CD4-positive, alpha-beta T cell (primary cell): ENCODE data around the gene DYNC2LI1. TPM values are rescaled to one million over a fixed set of nuclear protein-coding genes. Genes with fewer than 3 reads are reported as not detected.
A peak's percentile ranks its signal among the peaks of the same experiment; 100 is the strongest.
"Not testable (repeated sequence)": the region's sequence is repeated elsewhere in the genome, so short reads cannot be mapped to it uniquely, and the experiment has no call there.

ENCODE experiments used
- ATAC-seq: fragments of 200-7000 bp; cut with Tn5 transposase; one replicate; pipeline ENCODE4 v1.10.0; 2022; ENCODE audit warnings: mild to moderate bottlenecking; ENCODE audit not compliant: poor library complexity
- CTCF ChIA-PET: fragments of 350-600 bp; sonication (Branson Sonifier 250); formaldehyde crosslinking; loops from one replicate; lab custom pipeline; 2021; ENCODE audit warnings: antibody characterized with exemption, inconsistent platforms; lab: Charles Lee
- POLR2A ChIA-PET: fragments of 350-600 bp; sonication (Branson Sonifier 250); formaldehyde crosslinking; loops from one replicate; lab custom pipeline; 2021; ENCODE audit warnings: antibody characterized with exemption, inconsistent platforms; lab: Charles Lee
- DNase-seq, 14 experiments: peaks; one replicate each; pipeline ENCODE4 v3.0.0-alpha.2; 2013 to 2020; ENCODE audit warnings: mixed read lengths in 2 of 14
- H3K27ac ChIP-seq, 2 donors: one replicate each; pipeline versions ENCODE4 v1.5.1 to v1.7.0; 2013; ENCODE audit warnings: low read length in 2 of 2, low read depth in 1 of 2, mild to moderate bottlenecking in 1 of 2
- H3K27me3 ChIP-seq, 2 experiments: 1 replicate in 1 of 2; 2 replicates in 1 of 2; pipeline versions ENCODE4 v1.6.1 to v1.7.0; 2013; ENCODE audit warnings: low read length in 2 of 2, control low read depth in 1 of 2, mild to moderate bottlenecking in 1 of 2, moderate library complexity in 1 of 2; ENCODE audit not compliant: insufficient read depth in 2 of 2, control insufficient read depth in 1 of 2
- H3K36me3 ChIP-seq: one replicate; pipeline ENCODE4 v1.6.1; 2013; ENCODE audit warnings: low read length, control low read depth; ENCODE audit not compliant: insufficient read depth
- H3K4me1 ChIP-seq: one replicate; pipeline ENCODE4 v1.6.1; 2013; ENCODE audit warnings: low read length, control low read depth; ENCODE audit not compliant: insufficient read depth
- H3K4me3 ChIP-seq: one replicate; pipeline ENCODE4 v1.5.1; 2013; ENCODE audit warnings: mild to moderate bottlenecking, low read length, moderate library complexity
- H3K9me3 ChIP-seq, 2 experiments: 1 replicate in 1 of 2; 2 replicates in 1 of 2; pipeline versions ENCODE4 v1.6.1 to v1.7.0; 2013; ENCODE audit warnings: low read length in 2 of 2, mild to moderate bottlenecking in 2 of 2, control low read depth in 1 of 2, moderate library complexity in 1 of 2; ENCODE audit not compliant: control insufficient read depth in 1 of 2, insufficient read depth in 1 of 2
- H3K27ac Mint-ChIP-seq: one replicate; pipeline ENCODE4 v1.8.0; 2020; ENCODE audit warnings: mixed read lengths
- H3K27me3 Mint-ChIP-seq: one replicate; pipeline ENCODE4 v1.8.0; 2021; ENCODE audit warnings: mixed read lengths
- H3K36me3 Mint-ChIP-seq: one replicate; pipeline ENCODE4 v1.8.0; 2021; ENCODE audit warnings: low read depth, mixed read lengths
- H3K4me1 Mint-ChIP-seq: one replicate; pipeline ENCODE4 v1.8.0; 2021; ENCODE audit warnings: low read depth, mixed read lengths
- H3K4me3 Mint-ChIP-seq: one replicate; pipeline ENCODE4 v1.8.0; 2020; ENCODE audit warnings: mild to moderate bottlenecking, mixed read lengths
- H3K9me3 Mint-ChIP-seq: one replicate; pipeline ENCODE4 v1.8.0; 2020; ENCODE audit warnings: mixed read lengths
- CTCF ChIP-seq: fragments of 200-600 bp; IDR thresholded peaks from one replicate; pipeline ENCODE4 v1.8.0; 2022; ENCODE audit warnings: antibody characterized with exemption, mild to moderate bottlenecking
- intact Hi-C, 2 experiments: fragments of 100-400 bp; cut with DNase I in 1 of 2; cut with micrococcal nuclease in 1 of 2; formaldehyde crosslinking; loops; one replicate each; pipeline versions ENCODE4 v1.15.1 to v1.9.0; 2023 to 2025; cut with DNase I, micrococcal nuclease
- polyA plus RNA-seq, 2 donors: library from polyadenylated mRNA; unstranded; fragments of 120-200 nt; gene quantifications; one replicate each; pipeline ENCODE4 v1.2.1, GENCODE V29; 2013
- total RNA-seq, 174 experiments: library from RNA in 2 of 174; stranded (reverse) in 2 of 174; gene quantifications; one replicate each; pipeline ENCODE4 v1.2.3 and lab custom pipeline; 2021 to 2026

Gene DYNC2LI1
- total RNA-seq (1 to 10 TPM; 2.1 to 2.2 TPM), total RNA-seq (lab: John Stamatoyannopoulos, UW) (0.73 to 44.8 (median 7.9) reads per million in 172 experiments)
- 4.7 TPM for polyA plus RNA-seq (2013, experiment 1 of 2)
- 5.1 TPM for polyA plus RNA-seq (2013, experiment 2 of 2)

- Mint-ChIP-seq H3K4me3 (peak within 1 kb of the TSS; percentile 86), H3K27ac (peak within 1 kb of the TSS; percentile 19), H3K36me3 (peaks cover 6% of the 10 kb centered on the region), H3K9me3 (no peaks in the 10 kb centered on the region), H3K27me3 (peaks cover 9% of the 10 kb centered on the region), H3K4me1 (peaks cover 12% of the 10 kb centered on the region)
- H3K27ac ChIP-seq = no peak within 1 kb of the TSS
- no peaks in the 10 kb centered on the region for H3K36me3 ChIP-seq
- ATAC-seq = peak; percentile 96
- peaks cover 11% of the 10 kb centered on the region for H3K4me1 ChIP-seq
- peak within 1 kb of the TSS; percentile 89 for H3K4me3 ChIP-seq
- DNase-seq = peak; percentile 51 to 87 (median 66)
- H3K27me3 ChIP-seq = no peaks in the 10 kb centered on the region
- TF ChIP-seq CTCF = no peak
- intact Hi-C loops = loop anchor here in 1 of 2 experiments (5.0 to 10.0 kb wide), 3 partner anchors 179 to 591 kb away; partner anchors contain the start of genes CAMKMT, LRPPRC, PREPL and THADA
- ChIA-PET CTCF (interaction anchor here (1.4 kb wide), 1 partner anchor 706 kb away, joined by 3 read pairs; no protein-coding TSS in a partner anchor), POLR2A (interaction anchor here (1.0 kb wide), 2 partner anchors 128 to 137 kb away, joined by 3 to 4 read pairs; partner anchors contain the start of gene PLEKHH2)
- H3K9me3 ChIP-seq = no peaks in the 10 kb centered on the region
Measured at GRCh38 chr2:43773876-43774613, at the start of gene DYNC2LI1. DYNC2LI1 (plus strand) TSS chr2:43774039; CDS start chr2:43774139, 100 bp downstream.

- POLR2A ChIA-PET = no interaction called here
- H3K4me1 ChIP-seq = no peaks in the 10 kb centered on the region
- H3K27ac ChIP-seq = no peak overlapping the region
- H3K36me3 ChIP-seq = no peaks in the 10 kb centered on the region
- CTCF ChIA-PET = no interaction called here
- no peak for TF ChIP-seq CTCF
- Mint-ChIP-seq H3K27ac (no peak overlapping the region), H3K27me3 (peaks cover 4% of the 10 kb centered on the region), H3K9me3 (no peaks in the 10 kb centered on the region), H3K36me3 (no peaks in the 10 kb centered on the region), H3K4me1 (no peaks in the 10 kb centered on the region), H3K4me3 (no peak overlapping the region)
- H3K4me3 ChIP-seq = no peak overlapping the region
- DNase-seq (no peak), ATAC-seq (no peak)
- intact Hi-C loops = no loop called here
- no peaks in the 10 kb centered on the region for H3K9me3 ChIP-seq
- no peaks in the 10 kb centered on the region for H3K27me3 ChIP-seq
Measured at GRCh38 chr2:43724728-43725526, 48.9 kb upstream of the DYNC2LI1 start.

- Histone ChIP-seq H3K4me1 (no peaks in the 10 kb centered on the region), H3K9me3 (no peaks in the 10 kb centered on the region), H3K4me3 (no peak overlapping the region), H3K27me3 (no peaks in the 10 kb centered on the region), H3K36me3 (no peaks in the 10 kb centered on the region), H3K27ac (no peak overlapping the region)
- H3K4me1 Mint-ChIP-seq = no peaks in the 10 kb centered on the region
- no peak for TF ChIP-seq CTCF
- H3K36me3 Mint-ChIP-seq = no peaks in the 10 kb centered on the region
- H3K9me3 Mint-ChIP-seq = no peaks in the 10 kb centered on the region
- intact Hi-C loops = no loop called here
- H3K27me3 Mint-ChIP-seq = peaks cover 4% of the 10 kb centered on the region
- POLR2A ChIA-PET = no interaction called here
- H3K4me3 Mint-ChIP-seq = no peak overlapping the region
- DNase-seq (no peak), ATAC-seq (no peak)
- no peak overlapping the region for H3K27ac Mint-ChIP-seq
- CTCF ChIA-PET = no interaction called here
Measured at GRCh38 chr2:43725711-43726246, 48.1 kb upstream of the DYNC2LI1 start.

DNA sequence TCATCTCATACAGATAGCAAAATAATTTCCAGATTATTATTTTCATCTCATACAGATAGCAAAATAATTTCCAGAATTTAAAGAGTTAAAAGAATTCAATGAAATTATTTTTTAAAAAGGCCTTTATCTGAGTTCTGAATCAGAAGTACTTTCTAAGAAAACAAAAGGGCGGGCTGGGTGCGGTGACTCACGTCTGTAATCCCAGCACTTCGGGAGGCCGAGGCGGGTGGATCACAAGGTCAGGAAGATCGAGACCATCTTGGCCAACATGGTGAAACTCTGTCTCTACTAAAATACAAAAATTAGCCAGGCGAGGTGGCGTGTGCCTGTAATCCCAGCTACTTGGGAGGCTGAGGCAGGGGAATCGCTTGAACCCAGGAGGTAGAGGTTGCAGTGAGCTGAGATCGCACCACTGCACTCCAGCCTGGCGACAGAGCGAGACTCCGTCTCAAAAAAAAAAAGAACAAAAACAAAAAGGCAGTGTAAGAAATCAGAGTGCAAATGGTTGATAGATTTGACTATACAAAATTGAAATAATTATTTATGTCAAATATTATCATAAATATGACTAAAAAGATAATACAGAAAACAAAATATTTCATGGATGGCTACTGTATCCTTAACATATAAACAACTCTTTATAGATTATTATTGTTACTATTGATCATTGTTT is 46.7 kb upstream of the DYNC2LI1 start:
- ATAC-seq, H3K4me3 Mint-ChIP-seq, H3K4me3 ChIP-seq, H3K27me3 Mint-ChIP-seq, H3K4me1 Mint-ChIP-seq, H3K36me3 Mint-ChIP-seq, H3K27ac ChIP-seq, CTCF ChIA-PET, H3K27me3 ChIP-seq, H3K9me3 ChIP-seq, intact Hi-C loops, H3K9me3 Mint-ChIP-seq, H3K27ac Mint-ChIP-seq, DNase-seq, H3K4me1 ChIP-seq, H3K36me3 ChIP-seq, POLR2A ChIA-PET: not testable (repeated sequence)
